PC-3 (cell line): Measurements from ENCODE around the gene TGFBR3L.

Experiments used
- CTCF ChIP-seq: fragments of 300-600 bp; sonication (generic); conservative IDR thresholded peaks from 2 replicates; pipeline ENCODE4 v1.5.1; 2017; ENCODE audit warnings: antibody characterized with exemption, low read depth, mild to moderate bottlenecking, low read length
- EZH2 ChIP-seq: fragments of 300-600 bp; sonication (generic); IDR thresholded peaks from one replicate; pipeline ENCODE4 v1.6.1; 2017; ENCODE audit warnings: antibody characterized with exemption, mild to moderate bottlenecking, low read length; ENCODE audit not compliant: unreplicated experiment

- no peak for TF ChIP-seq CTCF
- no peak for TF ChIP-seq EZH2
Observed at GRCh38 chr19:7943444-7944176, 29.0 kb downstream of the TGFBR3L start, which contains the start of gene TIMM44.
